ENCODE data around the gene AREG.
"Not testable (repeated sequence)": the region's sequence is repeated elsewhere in the genome, so short reads cannot be mapped to it uniquely, and the experiment has no call there.

Gene AREG

DNA sequence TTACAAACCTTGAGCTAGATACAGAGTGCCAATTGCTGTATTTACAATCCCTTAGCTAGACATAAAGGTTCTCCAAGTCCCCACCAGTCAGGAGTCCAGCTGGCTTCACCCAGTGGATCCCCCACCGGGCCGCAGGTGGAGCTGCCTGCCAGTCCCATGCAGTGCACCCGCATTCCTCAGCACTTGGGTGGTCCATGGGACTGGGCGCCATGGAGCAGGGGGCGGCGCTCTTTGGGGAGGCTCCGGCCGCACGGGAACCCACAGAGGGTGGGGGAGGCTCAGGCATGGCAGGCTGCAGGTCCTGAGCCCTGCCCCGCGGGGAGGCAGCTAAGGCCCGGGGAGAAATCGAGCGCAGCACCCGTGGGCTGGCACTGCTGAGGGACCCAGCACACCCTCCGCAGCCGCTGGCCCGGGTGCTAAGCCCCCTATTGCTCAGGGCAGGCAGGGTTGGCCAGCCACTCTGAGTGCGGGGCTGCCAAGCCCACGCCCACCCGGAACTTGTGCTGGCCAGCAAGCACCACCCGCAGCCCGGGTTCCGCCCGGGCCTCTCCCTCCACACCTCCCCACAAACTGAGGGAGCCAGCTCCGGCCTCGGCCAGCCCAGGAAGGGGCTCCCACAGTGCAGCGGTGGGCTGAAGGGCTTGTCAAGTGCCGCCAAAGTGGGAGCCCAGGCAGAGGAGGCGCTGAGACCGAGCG, 45.9 kb upstream of the AREG start:
- H4K91ac ChIP-seq (ENCODE audit: low read depth, low read length, poor library complexity); H3K9ac ChIP-seq (ENCODE audit: low read depth, low read length, poor library complexity); H3K9me3 ChIP-seq (replicated peaks in 1 of 2; ENCODE audit: control insufficient read depth in 2 of 2, insufficient read depth in 1 of 2, low read depth in 1 of 2, low read length in 2 of 2); H3K79me1 ChIP-seq (ENCODE audit: low read depth, low read length); H3K27ac ChIP-seq (replicated peaks; ENCODE audit: low read length); H3K4ac ChIP-seq (ENCODE audit: low read length); H4K8ac ChIP-seq (ENCODE audit: low read depth, low read length); H3K4me2 ChIP-seq (ENCODE audit: insufficient read depth, low read length, poor library complexity, severe bottlenecking); H2AFZ ChIP-seq (ENCODE audit: low read length); H2BK15ac ChIP-seq (ENCODE audit: low read length); H3K14ac ChIP-seq (ENCODE audit: low read length); H2BK12ac ChIP-seq (ENCODE audit: low read length); H2BK120ac ChIP-seq (ENCODE audit: low read depth, low read length); H3K23ac ChIP-seq (ENCODE audit: low read depth, low read length, poor library complexity); H3K4me1 ChIP-seq (ENCODE audit: control insufficient read depth in 2 of 2, insufficient read depth in 1 of 2, low read depth in 1 of 2, low read length in 2 of 2); H3K18ac ChIP-seq (ENCODE audit: low read length); H3K4me3 ChIP-seq (ENCODE audit: low read length in 2 of 2); H2BK5ac ChIP-seq (ENCODE audit: low read length); H2AK5ac ChIP-seq (ENCODE audit: low read depth, low read length); DNase-seq (ENCODE audit: low spot score); H3K36me3 ChIP-seq (replicated peaks in 1 of 2; ENCODE audit: control insufficient read depth in 2 of 2, insufficient read depth in 2 of 2, low read length in 2 of 2); H3K27me3 ChIP-seq (ENCODE audit: control insufficient read depth in 3 of 3, insufficient read depth in 3 of 3, low read depth in 1 of 3, low read length in 3 of 3): not testable (repeated sequence)
- WGBS, 2 donors (ENCODE audit: extremely low coverage in 2 of 2, insufficient read length in 2 of 2, insufficient replicate concordance in 1 of 2): no CpG with 5 or more reads among the region's 32 CpGs

DNA sequence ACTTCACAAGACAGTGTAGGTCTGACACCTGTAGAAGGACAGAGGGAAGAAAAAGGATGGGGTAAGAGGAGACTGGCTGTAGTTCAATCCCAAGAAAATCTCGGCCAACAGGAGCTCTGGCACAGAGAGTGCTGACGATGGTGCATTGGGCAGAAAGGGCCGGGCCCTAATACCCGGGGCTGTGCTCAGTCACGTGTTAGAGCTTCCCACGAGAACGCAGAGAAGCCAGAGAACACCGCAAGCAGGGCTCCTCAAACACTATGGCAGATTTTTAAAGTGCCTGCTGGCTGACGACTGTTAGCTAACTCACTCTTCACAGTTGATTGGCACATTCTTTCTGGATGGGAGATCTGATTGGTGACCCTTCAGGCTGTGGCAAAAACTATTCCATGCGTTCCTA, 44.5 kb upstream of the AREG start:
- H3K4me1 ChIP-seq (ENCODE audit: control insufficient read depth in 2 of 2, insufficient read depth in 1 of 2, low read depth in 1 of 2, low read length in 2 of 2): no peaks in the 10 kb centered on the region

DNA sequence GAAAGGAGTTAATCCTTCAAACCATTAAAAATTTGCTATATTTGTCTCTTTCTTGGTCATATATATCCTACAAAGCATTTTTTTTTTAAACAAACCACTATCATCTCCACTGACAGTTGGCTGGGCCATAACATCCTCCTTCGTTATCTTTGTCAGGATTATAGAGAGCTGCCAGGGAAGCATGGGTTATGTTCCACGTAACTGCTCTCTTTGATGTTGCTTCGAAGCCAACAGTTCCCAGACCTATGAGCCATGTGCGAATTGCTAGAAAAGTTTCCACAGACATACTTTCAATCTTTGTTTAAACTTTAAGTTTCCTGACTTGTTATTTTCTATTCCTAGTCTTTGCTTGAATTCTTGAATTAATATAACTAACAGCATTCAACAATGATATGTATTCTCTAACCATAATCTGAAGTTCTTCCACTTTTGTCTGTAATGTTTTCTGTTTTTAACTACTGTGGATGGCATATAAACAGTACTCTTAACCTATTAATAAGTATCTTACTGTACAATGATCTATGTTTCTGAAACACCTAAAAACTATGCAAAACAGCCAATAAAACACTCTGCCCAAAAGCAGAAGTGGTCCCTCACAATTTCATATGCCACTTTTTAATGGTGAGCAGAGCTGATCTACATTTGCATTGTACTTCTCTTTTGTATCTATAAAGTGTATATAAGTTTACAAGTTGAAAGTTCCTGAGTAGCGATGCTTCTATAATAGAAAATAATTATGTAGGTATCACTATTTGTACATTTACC, 42.1 kb upstream of the AREG start:
- Histone ChIP-seq H3K4me3 (ENCODE audit: low read length in 2 of 2) (no peak overlapping the region), H3K23ac (ENCODE audit: low read depth, low read length, poor library complexity) (no peak overlapping the region), H3K9me3 (replicated peaks in 1 of 2; ENCODE audit: control insufficient read depth in 2 of 2, insufficient read depth in 1 of 2, low read depth in 1 of 2, low read length in 2 of 2) (no peaks in the 10 kb centered on the region), H4K8ac (ENCODE audit: low read depth, low read length) (no peak overlapping the region), H2AFZ (ENCODE audit: low read length) (no peak overlapping the region), H2BK5ac (ENCODE audit: low read length) (no peak overlapping the region), H4K91ac (ENCODE audit: low read depth, low read length, poor library complexity) (no peak overlapping the region), H3K27ac (replicated peaks; ENCODE audit: low read length) (no peak overlapping the region), H3K14ac (ENCODE audit: low read length) (no peak overlapping the region), H2AK5ac (ENCODE audit: low read depth, low read length) (no peak overlapping the region), H3K36me3 (replicated peaks in 1 of 2; ENCODE audit: control insufficient read depth in 2 of 2, insufficient read depth in 2 of 2, low read length in 2 of 2) (no peaks in the 10 kb centered on the region), H3K9ac (ENCODE audit: low read depth, low read length, poor library complexity) (no peak overlapping the region), H2BK12ac (ENCODE audit: low read length) (no peak overlapping the region), H3K18ac (ENCODE audit: low read length) (no peak overlapping the region), H3K79me1 (ENCODE audit: low read depth, low read length) (no peaks in the 10 kb centered on the region), H3K4me2 (ENCODE audit: insufficient read depth, low read length, poor library complexity, severe bottlenecking) (no peak overlapping the region), H2BK120ac (ENCODE audit: low read depth, low read length) (no peak overlapping the region), H3K27me3 (ENCODE audit: control insufficient read depth in 3 of 3, insufficient read depth in 3 of 3, low read depth in 1 of 3, low read length in 3 of 3) (no peaks in the 10 kb centered on the region), H3K4ac (ENCODE audit: low read length) (no peak overlapping the region), H3K4me1 (ENCODE audit: control insufficient read depth in 2 of 2, insufficient read depth in 1 of 2, low read depth in 1 of 2, low read length in 2 of 2) (no peaks in the 10 kb centered on the region), H2BK15ac (ENCODE audit: low read length) (no peak overlapping the region)
- WGBS, 2 donors (ENCODE audit: extremely low coverage in 2 of 2, insufficient read length in 2 of 2, insufficient replicate concordance in 1 of 2): no CpG with 5 or more reads among the region's 5 CpGs
- no peak for DNase-seq (ENCODE audit: low spot score)

More for the DNA sequence above, 44.5 kb upstream of the AREG start:
- Histone ChIP-seq H3K27me3 (ENCODE audit: control insufficient read depth in 3 of 3, insufficient read depth in 3 of 3, low read depth in 1 of 3, low read length in 3 of 3) (no peaks in the 10 kb centered on the region), H2BK15ac (ENCODE audit: low read length) (no peak overlapping the region), H3K36me3 (replicated peaks in 1 of 2; ENCODE audit: control insufficient read depth in 2 of 2, insufficient read depth in 2 of 2, low read length in 2 of 2) (no peaks in the 10 kb centered on the region), H3K23ac (ENCODE audit: low read depth, low read length, poor library complexity) (no peak overlapping the region), H2BK120ac (ENCODE audit: low read depth, low read length) (no peak overlapping the region), H3K4me2 (ENCODE audit: insufficient read depth, low read length, poor library complexity, severe bottlenecking) (no peak overlapping the region), H3K4ac (ENCODE audit: low read length) (no peak overlapping the region), H4K8ac (ENCODE audit: low read depth, low read length) (no peak overlapping the region), H3K14ac (ENCODE audit: low read length) (no peak overlapping the region), H3K9me3 (replicated peaks in 1 of 2; ENCODE audit: control insufficient read depth in 2 of 2, insufficient read depth in 1 of 2, low read depth in 1 of 2, low read length in 2 of 2) (no peaks in the 10 kb centered on the region), H3K79me1 (ENCODE audit: low read depth, low read length) (no peaks in the 10 kb centered on the region), H2BK5ac (ENCODE audit: low read length) (no peak overlapping the region), H3K27ac (replicated peaks; ENCODE audit: low read length) (no peak overlapping the region), H2BK12ac (ENCODE audit: low read length) (no peak overlapping the region), H3K9ac (ENCODE audit: low read depth, low read length, poor library complexity) (no peak overlapping the region), H2AFZ (ENCODE audit: low read length) (no peak overlapping the region), H4K91ac (ENCODE audit: low read depth, low read length, poor library complexity) (no peak overlapping the region), H2AK5ac (ENCODE audit: low read depth, low read length) (no peak overlapping the region), H3K4me3 (ENCODE audit: low read length in 2 of 2) (no peak overlapping the region), H3K18ac (ENCODE audit: low read length) (no peak overlapping the region)
- no CpG with 5 or more reads among the region's 10 CpGs for WGBS, 2 donors (ENCODE audit: extremely low coverage in 2 of 2, insufficient read length in 2 of 2, insufficient replicate concordance in 1 of 2)
- no peak for DNase-seq (ENCODE audit: low spot score)

DNA sequence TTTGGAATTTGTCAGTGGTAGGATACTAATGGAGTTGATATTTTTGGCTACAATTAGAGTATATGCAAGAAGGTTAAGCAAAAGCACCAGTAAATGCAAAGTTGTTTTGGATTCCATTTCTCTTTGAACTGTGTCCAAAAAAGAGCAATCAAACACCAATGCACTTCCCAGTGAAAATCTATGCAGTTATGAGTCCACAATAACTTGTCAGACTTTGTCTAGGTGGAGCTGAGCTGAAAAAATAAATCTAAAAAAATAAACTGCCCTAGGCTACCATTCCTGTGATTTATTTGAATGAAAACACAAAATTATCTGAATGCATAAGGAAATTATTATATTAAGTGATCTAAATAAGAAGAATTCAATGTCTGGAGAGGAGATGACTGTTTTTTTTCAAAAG, 37.0 kb upstream of the AREG start:
- Histone ChIP-seq H3K4me1 (ENCODE audit: control insufficient read depth in 2 of 2, insufficient read depth in 1 of 2, low read depth in 1 of 2, low read length in 2 of 2) (no peaks in the 10 kb centered on the region), H3K27me3 (ENCODE audit: control insufficient read depth in 3 of 3, insufficient read depth in 3 of 3, low read depth in 1 of 3, low read length in 3 of 3) (no peaks in the 10 kb centered on the region), H3K23ac (ENCODE audit: low read depth, low read length, poor library complexity) (no peak overlapping the region), H3K18ac (ENCODE audit: low read length) (no peak overlapping the region), H3K9ac (ENCODE audit: low read depth, low read length, poor library complexity) (no peak overlapping the region), H3K14ac (ENCODE audit: low read length) (no peak overlapping the region), H3K4ac (ENCODE audit: low read length) (no peak overlapping the region), H4K8ac (ENCODE audit: low read depth, low read length) (no peak overlapping the region), H2BK15ac (ENCODE audit: low read length) (no peak overlapping the region), H3K4me2 (ENCODE audit: insufficient read depth, low read length, poor library complexity, severe bottlenecking) (no peak overlapping the region), H3K4me3 (ENCODE audit: low read length in 2 of 2) (no peak overlapping the region), H3K27ac (replicated peaks; ENCODE audit: low read length) (no peak overlapping the region), H2BK12ac (ENCODE audit: low read length) (no peak overlapping the region), H2AFZ (ENCODE audit: low read length) (no peak overlapping the region), H2BK120ac (ENCODE audit: low read depth, low read length) (no peak overlapping the region), H3K9me3 (replicated peaks in 1 of 2; ENCODE audit: control insufficient read depth in 2 of 2, insufficient read depth in 1 of 2, low read depth in 1 of 2, low read length in 2 of 2) (no peaks in the 10 kb centered on the region), H3K36me3 (replicated peaks in 1 of 2; ENCODE audit: control insufficient read depth in 2 of 2, insufficient read depth in 2 of 2, low read length in 2 of 2) (no peaks in the 10 kb centered on the region), H2BK5ac (ENCODE audit: low read length) (no peak overlapping the region), H4K91ac (ENCODE audit: low read depth, low read length, poor library complexity) (no peak overlapping the region), H2AK5ac (ENCODE audit: low read depth, low read length) (no peak overlapping the region), H3K79me1 (ENCODE audit: low read depth, low read length) (no peaks in the 10 kb centered on the region)
- no peak for DNase-seq (ENCODE audit: low spot score)

Data from neuronal stem cell (in vitro differentiated cells).